Measurements from ENCODE around the gene LRBA. TPM values are rescaled to one million over a fixed set of nuclear protein-coding genes. Genes with fewer than 3 reads are reported as not detected.
A peak's percentile ranks its signal among the peaks of the same experiment; 100 is the strongest.

LRBA gene
- total RNA-seq, 1 donor from 2014 or later: 103 TPM

- DNase-seq (ENCODE audit: low read depth): peak; percentile 87
- Histone ChIP-seq H3K36me3 (ENCODE audit: control insufficient read depth, insufficient read depth, low read length) (peaks cover 3% of the 10 kb centered on the region), H3K4me3 (ENCODE audit: low read depth, low read length) (no peak overlapping the region), H3K27me3 (ENCODE audit: control insufficient read depth, insufficient read depth, low read length) (no peaks in the 10 kb centered on the region)
- TF ChIP-seq CTCF (IDR thresholded peaks at IDR 0.05; ENCODE audit: insufficient read depth, low read length, severe bottlenecking): no peak
- peak; percentile 68 for FAIRE-seq
Observed at GRCh38 chr4:150280081-150280895, 734.8 kb downstream of the LRBA start.

GRCh38 chr4:150278206-150278605, 736.9 kb downstream of the LRBA start:
- no peak overlapping the region for H3K4me3 ChIP-seq (ENCODE audit: low read depth, low read length)
- FAIRE-seq (no peak), DNase-seq (ENCODE audit: low read depth) (no peak)
- no peaks in the 10 kb centered on the region for H3K27me3 ChIP-seq (ENCODE audit: control insufficient read depth, insufficient read depth, low read length)
- no peak for TF ChIP-seq CTCF (IDR thresholded peaks at IDR 0.05; ENCODE audit: insufficient read depth, low read length, severe bottlenecking)
- peaks cover 3% of the 10 kb centered on the region for H3K36me3 ChIP-seq (ENCODE audit: control insufficient read depth, insufficient read depth, low read length)

- FAIRE-seq: no peak
- Histone ChIP-seq H3K4me3 (ENCODE audit: low read depth, low read length) (no peak overlapping the region), H3K27me3 (ENCODE audit: control insufficient read depth, insufficient read depth, low read length) (no peaks in the 10 kb centered on the region), H3K36me3 (ENCODE audit: control insufficient read depth, insufficient read depth, low read length) (no peaks in the 10 kb centered on the region)
- peak; percentile 32 for DNase-seq (ENCODE audit: low read depth)
- no peak for TF ChIP-seq CTCF (IDR thresholded peaks at IDR 0.05; ENCODE audit: insufficient read depth, low read length, severe bottlenecking)
Observed at GRCh38 chr4:150268444-150268843, 746.6 kb downstream of the LRBA start.

- no peaks in the 10 kb centered on the region for H3K36me3 ChIP-seq (ENCODE audit: control insufficient read depth, insufficient read depth, low read length)
- TF ChIP-seq CTCF (IDR thresholded peaks at IDR 0.05; ENCODE audit: insufficient read depth, low read length, severe bottlenecking): no peak
- no peak for FAIRE-seq
- DNase-seq (ENCODE audit: low read depth): no peak
- H3K27me3 ChIP-seq (ENCODE audit: control insufficient read depth, insufficient read depth, low read length): no peaks in the 10 kb centered on the region
- H3K4me3 ChIP-seq (ENCODE audit: low read depth, low read length): no peak overlapping the region
Observed at GRCh38 chr4:150265806-150266205, 749.3 kb downstream of the LRBA start.

GRCh38 chr4:150264595-150265161, 750.4 kb downstream of the LRBA start:
- Histone ChIP-seq H3K36me3 (ENCODE audit: control insufficient read depth, insufficient read depth, low read length) (no peaks in the 10 kb centered on the region), H3K27me3 (ENCODE audit: control insufficient read depth, insufficient read depth, low read length) (no peaks in the 10 kb centered on the region), H3K4me3 (ENCODE audit: low read depth, low read length) (no peak overlapping the region)
- FAIRE-seq (no peak), DNase-seq (ENCODE audit: low read depth) (no peak)
- no peak for TF ChIP-seq CTCF (IDR thresholded peaks at IDR 0.05; ENCODE audit: insufficient read depth, low read length, severe bottlenecking)

Measured in bronchial epithelial cell (primary cell).